K562 (cell line): ENCODE results near the gene C1orf122. TPM values are rescaled to one million over a fixed set of nuclear protein-coding genes. Genes with fewer than 3 reads are reported as not detected.

Experiments
- CREB3L1 ChIP-seq: fragments of 450-650 bp; IDR thresholded peaks from 2 replicates; pipeline ENCODE4 v1.6.1; 2014; ENCODE audit warnings: low read depth, mild to moderate bottlenecking, moderate library complexity, borderline replicate concordance
- EP400 ChIP-seq: fragments of 450-650 bp; IDR thresholded peaks from 2 replicates; pipeline ENCODE4 v1.6.1; 2017; ENCODE audit warnings: antibody characterized with exemption, mild to moderate bottlenecking, moderate library complexity
- ETS1 ChIP-seq: conservative IDR thresholded peaks from 2 replicates; pipeline ENCODE4 v1.6.1; 2011; ENCODE audit warnings: low read depth, mild to moderate bottlenecking, low read length; ENCODE audit not compliant: control insufficient read depth
- ETV5 ChIP-seq: sonication (generic); formaldehyde crosslinking; IDR thresholded peaks from 2 replicates; pipeline ENCODE4 v1.4.0; 2020; ENCODE audit warnings: low read depth, mild to moderate bottlenecking, missing genetic modification reagents
- FOXA3 ChIP-seq, 2 experiments: fragments of 450-650 bp in 1 of 2; sonication (generic) in 1 of 2; formaldehyde crosslinking; IDR thresholded peaks in 1 of 2; conservative IDR thresholded peaks in 1 of 2; 2 replicates each; pipeline versions ENCODE4 v1.4.0 to v1.8.0; 2020 to 2022; ENCODE audit warnings: mild to moderate bottlenecking in 2 of 2, missing genetic modification reagents in 1 of 2
- HDAC1 ChIP-seq, 2 experiments: fragments of 450-650 bp; IDR thresholded peaks; 2 replicates each; pipeline ENCODE4 v1.6.1; 2016 to 2017; ENCODE audit warnings: inconsistent platforms in 1 of 2, mild to moderate bottlenecking in 1 of 2, moderate library complexity in 1 of 2
- HNRNPL ChIP-seq: fragments of 200-400 bp; formaldehyde crosslinking; IDR thresholded peaks from 2 replicates; pipeline ENCODE4 v1.6.1; 2017; ENCODE audit warnings: low read depth, mild to moderate bottlenecking, low read length
- ILK ChIP-seq: fragments of 450-650 bp; IDR thresholded peaks from 2 replicates; pipeline ENCODE4 v1.6.1; 2016; ENCODE audit warnings: missing genetic modification characterization, low read depth, mild to moderate bottlenecking, missing compliant biosample characterization, moderate library complexity, borderline replicate concordance
- NFIX ChIP-seq: fragments of 250-450 bp; sonication (Bioruptor Pico); IDR thresholded peaks from 2 replicates; pipeline ENCODE4 v1.4.0; 2020; ENCODE audit warnings: low read depth, mild to moderate bottlenecking, moderate library complexity
- PHF8 ChIP-seq: fragments of 200-600 bp; sonication (generic); IDR thresholded peaks from 2 replicates; pipeline ENCODE4 v1.6.1; 2012; ENCODE audit warnings: mixed run types, mild to moderate bottlenecking, inconsistent platforms, low read length, moderate library complexity, borderline replicate concordance
- RBM17 ChIP-seq: fragments of 200-400 bp; formaldehyde crosslinking; IDR thresholded peaks from 2 replicates; pipeline ENCODE4 v1.6.1; 2017; ENCODE audit warnings: low read depth, mild to moderate bottlenecking, low read length, borderline replicate concordance
- SLC30A9 ChIP-seq: fragments of 250-450 bp; sonication (Bioruptor Pico); IDR thresholded peaks from 2 replicates; pipeline ENCODE4 v1.8.0; 2022; ENCODE audit warnings: mild to moderate bottlenecking, moderate library complexity
- SRSF7 ChIP-seq: fragments of 200-400 bp; formaldehyde crosslinking; optimal IDR thresholded peaks from 2 replicates; pipeline ENCODE3; 2017; ENCODE audit warnings: mild to moderate bottlenecking, low read depth, low read length
- ZBTB8A ChIP-seq: fragments of 450-650 bp; IDR thresholded peaks from 2 replicates; pipeline ENCODE4 v1.6.1; 2018; ENCODE audit warnings: mild to moderate bottlenecking, moderate library complexity; ENCODE audit not compliant: partially characterized antibody
- ZNF740 ChIP-seq, 3 experiments: fragments of 200-800 bp in 1 of 3; sonication (Bioruptor generic) in 1 of 3; sonication (generic) in 1 of 3; formaldehyde crosslinking in 1 of 3; IDR thresholded peaks; 2 replicates each; pipeline versions ENCODE4 v1.6.1 to v1.8.0; 2016 to 2022; ENCODE audit warnings: mild to moderate bottlenecking in 2 of 3, missing compliant biosample characterization in 2 of 3, missing genetic modification characterization in 2 of 3, missing genetic modification reagents in 1 of 3
- ZSCAN29 ChIP-seq: fragments of 450-650 bp; IDR thresholded peaks from 2 replicates; pipeline ENCODE4 v1.6.1; 2017
- polyA plus RNA-seq, 8 experiments: library from polyadenylated mRNA; depleted of rRNA in 4 of 8; stranded (reverse) in 5 of 8; unstranded in 3 of 8; fragments of >200 nt; fragmentation: Nextera tagmentation in 2 of 8; fragmentation: Illumina TruSeq in 1 of 8; extraction: Ambion mirVana in 2 of 8; extraction: Trizol in 1 of 8; gene quantifications; 2 replicates each; pipeline versions ENCODE4 v1.2.1 to v1.2.3, GENCODE V29; 2011 to 2014; ENCODE audit warnings: inconsistent platforms in 1 of 8, missing spikeins in 1 of 8
- total RNA-seq, 7 experiments: library from RNA; depleted of rRNA in 6 of 7; stranded (reverse); fragments of >200 nt in 6 of 7; fragmentation: Illumina TruSeq in 2 of 7; extraction: Trizol in 2 of 7; gene quantifications; 2 replicates each; pipeline versions ENCODE4 v1.2.1 to v1.2.3, GENCODE V29; 2011 to 2021; ENCODE audit warnings: low replicate concordance in 1 of 7
- TF ChIP-seq, protein P1 (sequence below), 2 experiments: fragments of 450-650 bp; conservative IDR thresholded peaks; 2 replicates each; pipeline ENCODE4 v1.6.1; 2017; ENCODE audit warnings: mild to moderate bottlenecking in 2 of 2, moderate library complexity in 2 of 2
- TF ChIP-seq, protein P2 (sequence below): sonication (generic); formaldehyde crosslinking; IDR thresholded peaks from 2 replicates; pipeline ENCODE4 v1.9.0; 2022; ENCODE audit warnings: mild to moderate bottlenecking, missing genetic modification reagents

Gene C1orf122
- total and polyA plus RNA-seq, 9 of the 15 experiments (the other 6 are each of a cell fraction or from before 2014, with no cell fraction given) = 3.6 to 70.9 (median 17.3) TPM

DNA sequence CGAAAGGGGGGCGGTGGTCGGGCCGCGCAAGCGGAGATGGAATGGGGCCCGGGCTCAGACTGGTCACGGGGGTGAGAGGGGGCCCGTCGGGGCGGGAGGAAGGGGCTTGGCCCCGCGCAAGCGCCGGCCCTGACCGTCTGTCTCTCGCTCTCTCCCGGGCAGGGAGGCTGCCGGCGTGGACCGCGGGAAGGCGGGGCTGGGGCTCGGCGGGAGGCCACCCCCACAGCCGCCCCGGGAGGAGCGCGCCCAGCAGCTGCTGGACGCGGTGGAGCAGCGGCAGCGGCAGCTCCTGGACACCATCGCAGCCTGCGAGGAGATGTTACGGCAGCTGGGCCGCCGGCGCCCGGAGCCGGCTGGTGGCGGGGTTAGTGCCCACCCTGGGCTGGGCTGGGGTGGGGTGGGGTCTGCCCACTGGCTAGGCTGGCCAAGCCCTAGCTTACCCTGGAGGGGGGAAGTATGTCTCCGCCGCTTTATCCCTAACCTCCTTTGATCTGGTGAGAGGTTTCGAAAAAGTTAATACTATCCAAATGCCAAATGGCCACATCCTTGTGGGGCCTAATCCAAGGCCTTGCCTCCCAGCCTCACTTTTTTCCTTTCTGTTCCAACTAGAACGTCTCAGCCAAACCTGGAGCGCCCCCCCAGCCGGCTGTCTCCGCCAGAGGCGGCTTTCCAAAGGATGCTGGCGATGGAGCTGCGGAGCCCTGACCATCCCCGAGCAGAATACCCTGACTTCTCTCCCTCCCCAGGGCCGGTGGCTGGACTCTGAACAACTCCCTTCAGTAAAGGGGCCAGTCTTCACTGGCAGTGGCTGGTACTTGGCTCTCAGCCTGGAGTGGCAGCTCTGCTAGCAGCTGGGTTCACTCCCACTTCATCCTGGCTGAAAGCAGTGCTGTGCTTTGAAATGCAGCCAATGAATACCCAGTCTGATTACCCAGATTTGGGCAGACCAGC, 1.1 kb downstream of the C1orf122 start (continued):
- TF ChIP-seq ZBTB8A (no peak), RBM17 (no peak), ZSCAN29 (no peak), SRSF7 (no peak), HNRNPL (no peak), HDAC1 (IDR thresholded peaks at IDR 0.05) (no peak; a peak in 1 of 4 replicates), ETS1 (no peak; the same call in 1 of the 2 replicates), NFIX (CRISPR knock-in tag) (no peak), EP400 (no peak; the same call in 1 of the 2 replicates), PHF8 (no peak), ZNF740 (CRISPR knock-in tag; IDR thresholded peaks at IDR 0.05) (peak; percentile 62; the same call in 1 of the 2 replicates), ZNF740 (tag; IDR thresholded peaks at IDR 0.05) (peak in 1 of 2 experiments; percentile 75; a peak in 2 of 4 replicates), ILK (no peak), FOXA3 (CRISPR knock-in tag; conservative IDR thresholded peaks at IDR 0.05 in 1 of 2, IDR thresholded peaks at IDR 0.05 in 1 of 2) (peak in 1 of 2 experiments; percentile 70; a peak in 1 of 4 replicates), ETV5 (CRISPR knock-in tag) (peak; percentile 25; the same call in 1 of the 2 replicates), SLC30A9 (no peak), CREB3L1 (no peak)
- TF ChIP-seq, protein P1, sequence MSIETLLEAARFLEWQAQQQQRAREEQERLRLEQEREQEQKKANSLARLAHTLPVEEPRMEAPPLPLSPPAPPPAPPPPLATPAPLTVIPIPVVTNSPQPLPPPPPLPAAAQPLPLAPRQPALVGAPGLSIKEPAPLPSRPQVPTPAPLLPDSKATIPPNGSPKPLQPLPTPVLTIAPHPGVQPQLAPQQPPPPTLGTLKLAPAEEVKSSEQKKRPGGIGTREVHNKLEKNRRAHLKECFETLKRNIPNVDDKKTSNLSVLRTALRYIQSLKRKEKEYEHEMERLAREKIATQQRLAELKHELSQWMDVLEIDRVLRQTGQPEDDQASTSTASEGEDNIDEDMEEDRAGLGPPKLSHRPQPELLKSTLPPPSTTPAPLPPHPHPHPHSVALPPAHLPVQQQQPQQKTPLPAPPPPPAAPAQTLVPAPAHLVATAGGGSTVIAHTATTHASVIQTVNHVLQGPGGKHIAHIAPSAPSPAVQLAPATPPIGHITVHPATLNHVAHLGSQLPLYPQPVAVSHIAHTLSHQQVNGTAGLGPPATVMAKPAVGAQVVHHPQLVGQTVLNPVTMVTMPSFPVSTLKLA (conservative IDR thresholded peaks at IDR 0.05) = peak; percentile 46 to 75; a peak in 3 of 4 replicates
- TF ChIP-seq, protein P2, sequence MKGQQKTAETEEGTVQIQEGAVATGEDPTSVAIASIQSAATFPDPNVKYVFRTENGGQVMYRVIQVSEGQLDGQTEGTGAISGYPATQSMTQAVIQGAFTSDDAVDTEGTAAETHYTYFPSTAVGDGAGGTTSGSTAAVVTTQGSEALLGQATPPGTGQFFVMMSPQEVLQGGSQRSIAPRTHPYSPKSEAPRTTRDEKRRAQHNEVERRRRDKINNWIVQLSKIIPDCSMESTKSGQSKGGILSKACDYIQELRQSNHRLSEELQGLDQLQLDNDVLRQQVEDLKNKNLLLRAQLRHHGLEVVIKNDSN = 0 out of 2 replicates have a peak, but pooled peaks have one; percentile 26
